GM18498 (cell line): ENCODE results near the gene ADGRL3.
"Not testable (repeated sequence)": the region's sequence is repeated elsewhere in the genome, so short reads cannot be mapped to it uniquely, and the experiment has no call there.

Experiments used
- ATAC-seq: cut with Tn5 transposase; IDR thresholded peaks from one replicate; pipeline ENCODE4 v1.9.1; 2021; ENCODE audit warnings: mild to moderate bottlenecking, moderate library complexity; ENCODE audit not compliant: unreplicated experiment

The ADGRL3 gene

DNA sequence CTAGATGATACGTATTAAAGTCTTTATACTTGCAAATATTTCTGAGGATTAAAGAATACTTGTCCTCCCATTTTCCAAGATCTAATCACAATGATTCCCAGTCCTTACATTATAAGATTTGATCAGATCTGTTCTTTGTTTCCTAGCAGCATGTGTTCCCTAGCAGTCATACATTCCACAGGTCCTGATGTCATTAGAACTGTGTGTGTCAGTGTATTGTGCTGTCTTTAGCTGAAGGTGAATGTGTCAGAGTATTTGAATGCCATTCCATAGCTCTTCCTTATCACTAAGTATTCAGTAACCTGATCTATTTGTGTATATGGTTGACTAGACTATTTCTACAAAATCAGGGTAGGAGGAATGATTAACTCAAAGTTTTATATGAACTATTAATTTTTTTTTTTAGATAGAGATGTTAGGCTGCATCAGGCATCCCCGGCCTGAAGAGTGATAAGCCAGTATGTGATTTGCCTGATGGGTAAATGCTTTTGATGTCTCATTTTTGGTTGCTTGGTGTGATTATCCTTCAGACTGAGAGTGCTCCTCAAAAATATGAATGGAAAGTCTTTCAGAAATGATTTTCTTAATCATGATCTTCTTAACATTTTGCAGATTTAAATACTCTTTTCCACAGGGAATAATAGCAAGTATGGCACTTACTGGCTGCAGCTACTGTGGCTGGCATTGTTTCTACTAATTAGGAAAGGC is 4.4 kb downstream of the ADGRL3 start:
- no peak for ATAC-seq

DNA sequence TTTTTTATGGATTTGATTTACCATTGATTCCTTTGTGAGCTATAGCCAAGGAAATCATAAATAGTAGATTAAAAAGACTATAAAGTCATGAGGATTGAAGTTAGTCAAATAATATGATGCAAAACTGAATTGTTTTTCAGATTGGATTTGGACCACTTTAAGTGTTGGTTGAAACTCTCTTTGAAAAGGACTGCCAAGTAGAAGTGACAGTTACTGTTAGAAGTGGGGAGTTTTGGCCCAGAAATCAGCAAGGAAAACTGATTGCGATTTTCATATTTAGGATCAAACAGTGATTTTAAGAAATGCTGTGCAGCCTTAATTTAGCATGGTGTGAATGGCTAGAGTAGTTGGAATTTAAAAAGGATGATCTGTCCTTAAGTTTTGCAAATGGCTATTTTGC is 4.9 kb downstream of the ADGRL3 start:
- ATAC-seq = no peak

DNA sequence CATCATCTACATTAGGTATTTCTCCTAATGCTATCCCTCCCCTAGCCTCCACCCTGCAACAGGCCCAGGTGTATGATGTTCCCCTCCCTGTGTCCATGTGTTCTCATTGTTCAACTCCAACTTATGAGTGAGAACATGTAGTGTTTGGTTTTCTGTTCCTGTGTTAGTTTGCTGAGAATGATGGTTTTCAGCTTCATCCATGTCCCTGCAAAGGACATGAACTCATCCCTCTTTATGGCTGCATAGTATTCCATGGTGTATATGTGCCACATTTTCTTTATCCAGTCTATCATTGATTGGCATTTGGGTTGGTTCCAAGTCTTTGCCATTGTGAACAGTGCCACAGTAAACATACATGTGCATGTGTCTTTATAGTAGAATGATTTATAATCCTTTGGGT is 7.0 kb downstream of the ADGRL3 start:
- ATAC-seq = not testable (repeated sequence)

DNA sequence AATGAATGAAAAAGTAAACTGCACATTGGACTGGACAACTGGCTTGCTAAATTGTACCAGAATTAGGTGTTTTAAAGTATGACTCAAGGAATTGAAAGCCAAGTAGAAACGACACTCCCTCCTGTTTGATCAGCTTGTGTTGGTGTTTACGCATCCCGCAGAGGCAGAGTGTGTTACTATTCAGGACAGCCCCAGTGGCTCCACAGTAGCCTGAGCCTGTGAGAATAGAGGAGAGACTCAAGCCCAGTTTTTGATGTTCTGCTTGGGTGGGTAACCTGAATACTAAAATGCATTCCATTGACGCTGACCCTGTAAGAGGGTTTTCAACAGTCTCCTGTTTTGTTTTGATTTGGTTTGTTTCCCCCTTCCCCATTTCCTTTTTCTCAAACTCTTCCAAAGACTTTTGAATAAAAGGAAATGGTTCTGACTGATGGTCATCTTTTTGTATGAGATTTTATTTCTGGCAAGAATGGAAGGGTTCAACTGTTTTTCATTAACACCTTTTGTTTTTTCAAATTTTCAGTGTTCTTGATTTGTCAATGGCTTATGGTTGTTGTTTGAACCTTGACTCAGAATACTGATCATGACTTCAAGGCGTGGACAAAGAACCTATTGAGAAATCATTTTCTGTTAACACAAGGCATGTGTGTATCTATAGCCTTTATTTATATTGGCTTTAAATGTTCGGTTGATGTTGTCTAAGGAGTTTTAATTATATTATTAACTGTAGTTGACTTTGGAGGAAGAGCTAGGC is 10.2 kb downstream of the ADGRL3 start:
- ATAC-seq = no peak

DNA sequence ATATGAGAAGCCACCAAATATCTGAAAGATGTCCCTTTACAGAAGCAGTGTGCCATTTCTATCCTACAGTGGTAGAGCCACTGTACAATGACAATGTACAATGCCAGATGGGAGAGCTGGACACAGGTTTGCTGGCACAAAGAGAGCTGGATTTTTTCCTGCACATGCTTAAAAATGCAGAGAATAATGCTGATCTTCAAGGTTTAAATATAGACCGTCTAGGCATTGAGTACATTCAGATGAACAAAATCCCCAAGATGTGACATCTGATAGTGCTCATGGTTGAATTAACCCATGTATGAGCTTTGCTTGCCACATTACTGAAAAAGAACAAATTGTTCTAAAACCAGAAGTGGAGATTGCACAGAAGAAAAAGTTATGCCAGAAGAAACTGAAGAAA is 11.7 kb downstream of the ADGRL3 start:
- ATAC-seq = no peak

DNA sequence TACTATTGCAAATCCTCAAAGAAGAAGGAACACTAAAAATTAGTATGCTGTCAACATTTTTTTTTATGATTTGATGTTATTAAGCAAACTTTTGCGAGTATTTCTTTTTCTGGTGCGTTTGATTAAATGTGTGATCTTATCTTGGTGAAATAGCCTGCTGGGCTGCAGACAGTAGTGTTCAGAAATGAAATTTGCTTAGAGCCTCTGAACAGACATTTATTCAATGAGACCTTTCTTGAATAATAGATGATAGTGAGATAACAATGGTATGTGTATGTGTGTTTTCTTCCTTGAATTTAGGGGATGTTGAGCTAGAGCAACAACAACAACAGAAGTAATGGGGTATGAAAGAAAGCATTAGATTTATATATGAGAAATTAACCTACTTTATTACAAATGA is 12.7 kb downstream of the ADGRL3 start:
- no peak for ATAC-seq

DNA sequence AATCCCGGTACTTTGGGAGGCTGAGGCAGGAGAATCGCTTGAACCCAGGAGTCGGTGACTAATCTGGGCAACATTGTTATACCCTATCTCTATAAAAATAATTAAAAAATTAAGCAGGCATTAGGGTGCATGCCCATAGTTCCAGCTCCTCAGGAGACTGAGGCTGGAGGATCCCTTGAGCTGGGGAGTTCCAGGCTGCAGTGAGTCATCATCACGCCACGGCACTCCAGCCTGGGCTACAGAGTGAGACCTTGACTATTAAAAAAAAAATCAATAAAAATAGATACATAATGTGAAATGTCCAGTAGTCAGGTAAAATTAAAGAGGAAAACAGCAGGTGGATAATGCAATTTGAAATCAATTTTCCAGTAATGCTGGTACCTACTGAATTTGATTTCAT is 14.6 kb downstream of the ADGRL3 start:
- no peak for ATAC-seq

DNA sequence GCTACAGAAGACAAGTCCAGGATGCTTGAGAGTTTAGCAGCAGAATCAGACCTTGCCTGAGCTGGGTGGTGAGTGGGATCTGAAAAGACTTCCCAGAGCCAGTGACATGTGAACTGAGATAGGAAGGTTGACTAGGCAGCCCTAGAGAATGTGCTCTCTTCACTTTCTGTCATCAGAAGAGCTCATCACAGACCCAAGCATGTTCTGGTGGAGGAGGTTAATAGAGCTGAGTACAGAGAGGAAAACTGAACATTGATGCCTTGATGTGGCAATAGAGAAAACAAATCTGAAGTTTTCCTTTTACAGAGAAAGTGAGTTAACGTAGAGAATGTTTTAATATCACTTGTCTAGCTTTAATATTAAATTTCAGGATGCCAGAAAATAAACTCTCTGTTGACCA is 17.1 kb downstream of the ADGRL3 start:
- ATAC-seq = no peak

DNA sequence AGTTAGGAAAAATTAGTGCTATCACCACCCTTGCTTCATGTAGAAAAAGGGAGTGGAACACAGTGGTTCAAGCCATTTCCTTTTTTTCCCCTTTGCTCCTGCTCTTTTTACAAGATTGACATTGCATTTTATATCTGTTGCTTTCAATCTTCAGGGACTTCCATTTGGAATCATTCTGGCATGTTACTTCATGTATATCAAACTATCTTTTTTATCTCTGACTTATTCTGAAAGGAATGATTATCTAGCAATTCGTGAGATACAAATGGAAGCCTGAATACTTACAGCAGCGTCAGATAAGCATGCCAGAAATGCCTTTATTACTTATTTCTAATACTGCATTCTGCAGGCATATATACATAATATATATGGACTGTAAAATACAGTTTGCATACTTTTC is 20.4 kb downstream of the ADGRL3 start:
- ATAC-seq = no peak

DNA sequence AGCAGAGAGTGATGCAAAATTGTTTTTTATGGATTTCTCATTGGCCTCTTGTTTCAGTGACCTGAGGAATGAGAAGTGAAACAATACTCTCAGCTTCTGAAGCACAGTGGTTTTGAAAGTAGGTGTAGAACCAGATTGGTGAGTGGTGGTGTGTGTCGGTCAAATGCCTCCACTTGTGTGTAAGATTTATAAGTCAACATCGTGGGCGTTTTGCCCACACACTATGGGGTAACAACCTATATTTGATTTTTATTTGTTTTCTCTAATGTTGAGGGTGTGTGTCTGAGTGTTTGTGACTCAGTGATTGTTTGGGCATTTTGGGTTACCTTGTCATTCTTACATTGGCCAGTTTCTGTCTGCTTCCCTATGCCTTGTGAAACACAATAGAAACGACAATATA is 23.3 kb downstream of the ADGRL3 start:
- no peak for ATAC-seq

DNA sequence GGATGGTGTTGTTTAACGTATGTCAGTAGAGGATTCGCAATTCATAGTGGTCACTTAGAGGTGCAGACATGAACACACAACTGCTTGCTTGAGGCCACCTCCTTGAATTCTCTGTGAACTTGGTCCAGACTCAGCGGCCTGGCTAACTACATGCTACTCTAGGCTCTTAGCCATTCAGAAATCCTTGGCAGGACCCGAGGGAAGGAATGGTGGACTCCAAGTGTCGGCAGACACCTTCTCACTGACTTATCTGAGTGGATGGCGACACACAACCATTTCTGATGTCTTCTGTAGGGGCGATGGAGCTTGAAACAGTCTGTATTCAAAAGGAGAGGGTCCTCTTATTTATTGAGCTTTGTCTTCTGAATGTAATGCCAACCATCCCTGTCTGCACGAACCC is 24.4 kb downstream of the ADGRL3 start:
- no peak for ATAC-seq

DNA sequence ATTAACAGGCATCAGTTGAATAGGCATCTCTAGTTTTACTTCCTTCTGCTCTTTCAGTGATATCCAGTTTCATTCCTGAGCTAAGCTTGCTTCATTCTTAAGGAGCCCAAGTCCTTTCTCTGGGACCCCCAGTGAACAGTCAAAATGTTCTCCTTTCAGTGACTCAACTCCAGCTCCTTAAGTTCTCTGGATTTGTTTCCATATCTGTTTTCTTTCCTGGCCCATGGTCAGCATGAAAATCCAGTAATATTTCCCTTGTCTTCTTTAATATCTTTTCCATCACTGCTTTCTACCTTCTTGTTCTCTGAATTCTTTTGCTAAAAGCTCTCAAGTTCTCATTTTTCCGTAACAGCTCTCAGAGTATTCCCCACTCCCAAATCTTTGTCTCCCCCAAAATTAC is 25.5 kb downstream of the ADGRL3 start:
- no peak for ATAC-seq

DNA sequence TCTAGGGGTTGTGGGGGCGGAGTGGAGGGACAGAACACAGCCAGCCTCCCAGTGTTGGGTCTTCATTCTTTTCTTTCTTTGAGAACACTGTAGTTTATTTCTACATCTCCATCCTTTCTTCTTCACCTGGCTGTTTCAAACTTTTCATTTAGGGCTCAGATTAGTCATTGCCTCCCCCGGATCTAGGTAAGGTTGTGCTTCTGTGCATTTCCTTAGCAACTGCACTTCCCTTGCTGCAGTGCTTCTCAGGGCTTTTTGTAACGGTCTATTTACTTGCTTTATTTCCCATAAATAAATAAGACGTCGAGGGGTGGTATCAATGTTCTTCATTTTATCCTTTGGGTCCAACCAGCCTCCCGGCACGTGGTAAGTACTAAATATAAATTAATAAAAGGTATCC is 31.3 kb downstream of the ADGRL3 start:
- no peak for ATAC-seq

DNA sequence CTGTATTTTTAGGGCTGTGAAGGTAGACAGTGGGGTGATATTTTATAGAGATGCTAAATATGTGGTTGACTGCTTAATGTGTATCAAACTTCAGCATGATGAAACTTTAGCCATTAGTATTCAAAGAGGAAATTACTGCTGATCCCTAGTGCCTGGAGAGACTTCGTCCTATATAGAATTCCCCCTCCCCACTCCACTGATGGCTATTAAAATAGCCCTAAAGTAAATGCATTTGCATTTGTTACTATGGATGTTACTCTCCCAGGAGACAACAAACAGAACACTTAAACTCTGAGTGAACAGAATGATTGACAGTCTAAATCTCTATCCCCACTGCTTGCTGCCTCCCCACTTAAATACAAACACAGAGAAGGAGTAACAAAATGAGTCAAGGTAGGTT is 39.1 kb downstream of the ADGRL3 start:
- no peak for ATAC-seq

DNA sequence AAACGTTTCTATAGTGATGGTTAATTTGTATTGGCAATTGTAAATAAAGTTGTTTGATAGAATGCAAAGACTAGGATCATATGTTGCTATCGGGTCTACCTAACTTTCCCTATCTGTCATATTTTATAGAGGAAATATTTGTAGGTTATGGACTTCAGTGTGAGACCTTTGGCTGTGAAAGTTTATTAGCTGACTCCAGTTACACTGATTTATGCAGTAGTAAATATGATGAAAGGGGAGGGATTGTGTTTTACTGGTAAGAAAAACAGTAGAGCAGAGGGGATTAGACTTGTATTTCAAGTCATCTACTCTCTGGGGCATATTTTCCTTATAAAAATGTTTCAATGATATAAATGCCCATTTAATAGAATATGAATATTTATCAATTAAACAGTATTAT is 43.8 kb downstream of the ADGRL3 start:
- no peak for ATAC-seq

DNA sequence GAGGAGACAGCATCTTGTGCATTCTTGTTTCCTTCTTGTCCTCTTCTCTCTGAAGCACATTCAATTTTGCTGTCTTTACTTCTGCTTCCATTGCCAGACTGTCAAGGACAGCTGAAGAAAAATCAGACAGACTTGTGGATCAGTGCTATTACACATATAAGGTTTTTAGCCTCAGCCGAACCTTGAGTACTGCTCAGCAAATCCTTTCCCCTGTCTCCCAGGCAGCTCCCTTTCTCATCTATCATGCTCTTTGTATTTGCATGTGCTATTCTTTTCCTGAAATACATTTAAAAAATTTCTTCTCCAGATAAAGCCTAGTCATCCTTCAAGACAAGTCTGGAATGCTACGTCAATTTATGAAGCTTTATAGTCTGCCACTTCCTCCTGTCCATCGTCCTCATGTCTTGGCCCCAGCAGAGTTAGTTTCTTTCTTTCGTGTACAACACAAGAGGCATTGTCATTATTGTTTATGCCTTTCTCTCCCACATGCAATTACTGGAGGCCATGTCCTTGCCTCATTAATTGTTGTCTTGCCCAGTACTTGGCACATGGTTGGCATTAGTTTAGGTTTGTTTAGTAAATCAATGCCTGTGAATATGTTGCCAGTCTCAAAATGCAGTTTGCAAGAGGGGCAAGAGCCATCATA is 45.1 kb downstream of the ADGRL3 start:
- no peak for ATAC-seq

DNA sequence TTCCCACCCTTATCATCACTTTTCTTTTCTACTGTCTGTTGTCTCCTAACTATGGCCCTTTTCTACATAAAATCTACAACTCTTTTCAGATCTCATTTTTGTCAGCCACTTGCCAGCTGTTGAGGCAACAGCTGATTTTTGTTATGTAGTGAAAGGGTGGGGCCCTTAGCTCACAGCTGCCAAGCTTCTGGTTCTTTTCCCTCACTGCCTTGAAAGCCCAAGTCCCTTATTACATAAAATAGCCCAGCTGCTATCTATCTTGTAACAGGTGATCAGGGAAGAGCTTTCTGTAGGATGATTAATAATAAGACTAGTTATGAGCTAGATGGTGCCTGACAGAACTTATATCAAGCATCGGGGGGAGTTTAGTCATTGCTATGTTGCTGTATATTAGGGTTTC is 45.9 kb downstream of the ADGRL3 start:
- no peak for ATAC-seq

DNA sequence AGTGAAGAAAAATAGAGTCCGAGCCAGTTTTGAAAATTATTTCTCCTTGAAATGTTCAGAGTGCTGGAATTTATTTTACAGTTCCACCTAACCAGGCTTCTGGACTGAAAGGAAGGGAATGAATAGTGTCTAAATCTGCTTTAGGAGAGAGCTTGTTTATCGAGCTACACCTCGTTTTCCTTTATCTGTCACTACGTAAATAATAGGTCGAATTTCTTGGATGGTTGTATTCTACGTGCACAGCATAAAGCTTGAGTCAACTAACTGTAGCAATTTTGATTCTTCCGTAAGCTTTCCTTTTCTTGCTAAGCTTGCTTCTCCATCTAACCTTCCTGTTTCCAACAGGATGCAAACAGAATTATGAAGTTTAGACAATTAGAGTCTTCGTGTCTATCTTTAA is 48.6 kb downstream of the ADGRL3 start:
- ATAC-seq = no peak

DNA sequence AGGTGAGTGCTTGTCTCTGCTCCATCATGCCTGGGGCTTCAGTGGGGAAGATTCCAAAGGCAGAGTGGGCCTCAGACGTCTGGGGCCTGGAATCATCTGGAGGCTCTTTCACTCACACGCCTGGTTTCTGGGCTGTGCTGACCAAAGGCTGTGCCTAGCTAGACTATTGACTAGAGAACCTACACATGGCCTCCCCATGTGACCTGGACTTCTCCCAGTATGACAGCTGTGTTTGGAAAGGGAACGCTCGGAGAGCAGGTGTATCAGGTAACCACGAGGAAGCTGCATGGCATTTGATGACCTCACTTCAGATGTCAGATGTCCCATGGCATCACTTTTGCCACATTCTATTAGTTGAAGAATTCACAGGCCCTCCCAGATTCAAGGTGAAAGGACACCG is 51.0 kb downstream of the ADGRL3 start:
- ATAC-seq = no peak

DNA sequence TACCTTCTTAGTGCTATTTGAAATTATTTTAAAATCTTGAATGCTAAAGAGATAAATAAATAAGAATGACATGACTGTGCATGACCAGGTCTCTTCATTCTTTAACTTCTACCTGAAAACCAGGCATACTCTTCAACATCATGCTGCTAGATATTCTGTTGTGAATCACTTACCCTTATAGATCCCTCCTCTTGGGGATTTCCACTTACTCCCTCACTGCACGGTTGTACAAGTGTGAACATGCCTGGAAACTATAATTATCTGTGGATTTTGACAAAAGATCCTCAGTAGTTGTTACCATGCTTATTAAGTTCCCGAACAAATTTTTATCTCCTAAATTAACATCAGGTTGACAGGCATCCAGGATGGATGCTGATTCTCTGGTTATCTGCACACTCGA is 54.3 kb downstream of the ADGRL3 start:
- ATAC-seq = no peak

DNA sequence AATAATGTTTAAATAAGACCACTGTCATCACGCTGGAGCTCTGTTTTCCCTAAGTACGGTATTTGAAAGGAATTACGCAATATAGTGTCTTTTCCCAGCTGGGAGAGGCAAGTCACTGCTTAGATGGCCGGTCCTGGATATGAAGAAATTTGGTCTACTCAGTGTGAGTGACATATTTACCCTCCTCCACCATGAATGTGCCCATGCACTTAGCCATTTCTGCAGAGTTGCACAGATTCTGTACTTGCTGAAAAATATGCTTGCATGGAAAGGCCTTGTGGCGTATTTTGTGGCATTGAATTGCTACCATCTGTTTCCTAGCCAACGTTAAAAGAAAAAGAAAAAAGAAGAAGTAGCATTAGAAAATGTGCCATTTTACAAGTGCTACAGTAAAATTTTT is 73.1 kb downstream of the ADGRL3 start:
- no peak for ATAC-seq

DNA sequence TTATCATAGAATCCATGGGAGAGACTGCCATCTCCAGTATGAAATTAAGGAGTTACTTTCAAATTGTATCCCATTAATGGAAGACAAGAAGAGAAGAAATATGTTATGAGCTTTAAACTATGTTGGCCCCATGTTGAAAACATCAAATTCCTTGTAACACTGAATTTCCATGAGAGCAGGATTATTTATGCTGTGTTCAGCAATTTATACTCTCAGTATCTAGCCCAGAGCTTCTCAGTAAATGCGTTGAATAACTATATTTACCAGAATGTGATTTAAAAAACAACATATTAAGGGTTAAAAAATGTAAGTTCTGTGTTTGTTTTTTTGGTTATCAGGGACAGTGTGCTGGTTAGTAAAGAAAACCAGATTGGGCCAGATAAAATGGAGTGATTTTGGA is 74.2 kb downstream of the ADGRL3 start:
- ATAC-seq = no peak
